Activated CD4-positive, alpha-beta T cell treated with anti-CD3 and anti-CD28 coated beads, Interleukin-2, amount 50 U/mL, for 24 hours (primary cell): ENCODE data around the gene TWF2.
A peak's percentile ranks its signal among the peaks of the same experiment; 100 is the strongest.

Source experiments
- DNase-seq, 2 donors: peaks; one replicate each; pipeline ENCODE4 v3.0.0-alpha.2; 2020; ENCODE audit warnings: low read depth in 1 of 2, low spot score in 1 of 2

The TWF2 gene

GRCh38 chr3:52259035-52259434 is 20.1 kb upstream of the TWF2 start:
- DNase-seq, result no peak

GRCh38 chr3:52257911-52258310 is 19.0 kb upstream of the TWF2 start:
- no peak for DNase-seq

- no peak for DNase-seq
Measured at GRCh38 chr3:52256622-52257021, 17.7 kb upstream of the TWF2 start.

GRCh38 chr3:52256159-52256558 is 17.2 kb upstream of the TWF2 start:
- DNase-seq, result no peak

- DNase-seq, result no peak
Measured at GRCh38 chr3:52254608-52255007, 15.7 kb upstream of the TWF2 start.

- peak in 1 of 2 donors; percentile 64 for DNase-seq
Measured at GRCh38 chr3:52253314-52254304, 14.7 kb upstream of the TWF2 start.

- no peak for DNase-seq
Measured at GRCh38 chr3:52250122-52250521, 11.2 kb upstream of the TWF2 start.

GRCh38 chr3:52249683-52250082 is 10.7 kb upstream of the TWF2 start:
- DNase-seq, result no peak

GRCh38 chr3:52248816-52249547 is 10.0 kb upstream of the TWF2 start:
- DNase-seq, result no peak

- DNase-seq, result no peak
Measured at GRCh38 chr3:52248165-52248541, 9.2 kb upstream of the TWF2 start.

- no peak for DNase-seq
Measured at GRCh38 chr3:52247409-52248164, 8.6 kb upstream of the TWF2 start.

GRCh38 chr3:52246728-52247408 is 7.9 kb upstream of the TWF2 start:
- DNase-seq, result no peak

- DNase-seq, result no peak
Measured at GRCh38 chr3:52246264-52246620, 7.3 kb upstream of the TWF2 start.

GRCh38 chr3:52245322-52246263 is 6.6 kb upstream of the TWF2 start, which contains the start of gene PPM1M:
Gene PPM1M (plus strand): TSS chr3:52245759. CDS start chr3:52245825, 66 bp downstream.
- no peak for DNase-seq

- no peak for DNase-seq
Measured at GRCh38 chr3:52243791-52244628, 5.1 kb upstream of the TWF2 start.

- DNase-seq, result no peak
Measured at GRCh38 chr3:52242039-52242438, 3.1 kb upstream of the TWF2 start.

- no peak for DNase-seq
Measured at GRCh38 chr3:52240886-52241370, 2.0 kb upstream of the TWF2 start.

GRCh38 chr3:52240059-52240885 is 1.3 kb upstream of the TWF2 start:
- no peak for DNase-seq
